Suprapubic skin (tissue), 4 donors: ENCODE measurements around the gene RPUSD2.

Experiments
- EP300 ChIP-seq: sonication (generic); formaldehyde crosslinking; IDR thresholded peaks from one replicate; pipeline ENCODE4 v1.6.1; 2017; ENCODE audit warnings: antibody characterized with exemption
- POLR2A ChIP-seq, 2 donors: fragments of 450-650 bp; IDR thresholded peaks; one replicate each; pipeline ENCODE4 v1.6.1; 2017; ENCODE audit warnings: antibody characterized with exemption in 2 of 2, mild to moderate bottlenecking in 2 of 2, moderate library complexity in 2 of 2
- POLR2AphosphoS5 ChIP-seq, 3 donors: sonication (generic); formaldehyde crosslinking; IDR thresholded peaks; one replicate each; pipeline ENCODE4 v1.6.1; 2017; ENCODE audit warnings: antibody characterized with exemption in 3 of 3
- TF ChIP-seq, protein P1 (sequence below), 2 donors: fragments of 200-600 bp in 1 of 2; fragments of 450-650 bp in 1 of 2; sonication (generic) in 1 of 2; IDR thresholded peaks; one replicate each; pipeline ENCODE4 v1.5.1; 2016 to 2019; ENCODE audit warnings: antibody characterized with exemption in 2 of 2, mild to moderate bottlenecking in 1 of 2, moderate library complexity in 1 of 2

DNA sequence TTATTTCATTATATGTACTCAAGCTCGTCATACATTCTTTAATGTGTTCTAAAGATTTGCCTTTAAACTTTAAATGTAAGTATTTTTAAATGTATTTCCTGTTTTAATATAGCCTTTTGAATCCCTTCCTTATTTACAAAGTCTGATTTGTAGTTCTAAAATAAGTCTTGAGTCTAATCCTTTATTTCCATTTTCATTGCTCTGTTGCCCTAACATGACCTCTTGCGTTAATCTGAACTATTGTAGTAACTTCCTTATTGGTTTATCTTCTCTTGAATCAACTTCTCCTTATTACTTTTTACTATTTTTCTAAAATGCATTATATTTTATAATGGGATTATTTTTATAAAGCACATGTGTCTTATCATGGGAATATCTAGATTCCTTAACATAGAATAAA lies 48.9 kb downstream of the RPUSD2 start:
- no peak for TF ChIP-seq POLR2A (IDR thresholded peaks at IDR 0.05)
- TF ChIP-seq, protein P1, sequence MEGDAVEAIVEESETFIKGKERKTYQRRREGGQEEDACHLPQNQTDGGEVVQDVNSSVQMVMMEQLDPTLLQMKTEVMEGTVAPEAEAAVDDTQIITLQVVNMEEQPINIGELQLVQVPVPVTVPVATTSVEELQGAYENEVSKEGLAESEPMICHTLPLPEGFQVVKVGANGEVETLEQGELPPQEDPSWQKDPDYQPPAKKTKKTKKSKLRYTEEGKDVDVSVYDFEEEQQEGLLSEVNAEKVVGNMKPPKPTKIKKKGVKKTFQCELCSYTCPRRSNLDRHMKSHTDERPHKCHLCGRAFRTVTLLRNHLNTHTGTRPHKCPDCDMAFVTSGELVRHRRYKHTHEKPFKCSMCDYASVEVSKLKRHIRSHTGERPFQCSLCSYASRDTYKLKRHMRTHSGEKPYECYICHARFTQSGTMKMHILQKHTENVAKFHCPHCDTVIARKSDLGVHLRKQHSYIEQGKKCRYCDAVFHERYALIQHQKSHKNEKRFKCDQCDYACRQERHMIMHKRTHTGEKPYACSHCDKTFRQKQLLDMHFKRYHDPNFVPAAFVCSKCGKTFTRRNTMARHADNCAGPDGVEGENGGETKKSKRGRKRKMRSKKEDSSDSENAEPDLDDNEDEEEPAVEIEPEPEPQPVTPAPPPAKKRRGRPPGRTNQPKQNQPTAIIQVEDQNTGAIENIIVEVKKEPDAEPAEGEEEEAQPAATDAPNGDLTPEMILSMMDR (IDR thresholded peaks at IDR 0.05), result no peak
- no peak for TF ChIP-seq POLR2AphosphoS5 (IDR thresholded peaks at IDR 0.05)
- TF ChIP-seq EP300, result no peak
